ENCODE data around the gene ITPA.

Gene ITPA

GRCh38 chr20:3237958-3238615 is 28.8 kb downstream of the ITPA start:
- TF ChIP-seq, protein P1, sequence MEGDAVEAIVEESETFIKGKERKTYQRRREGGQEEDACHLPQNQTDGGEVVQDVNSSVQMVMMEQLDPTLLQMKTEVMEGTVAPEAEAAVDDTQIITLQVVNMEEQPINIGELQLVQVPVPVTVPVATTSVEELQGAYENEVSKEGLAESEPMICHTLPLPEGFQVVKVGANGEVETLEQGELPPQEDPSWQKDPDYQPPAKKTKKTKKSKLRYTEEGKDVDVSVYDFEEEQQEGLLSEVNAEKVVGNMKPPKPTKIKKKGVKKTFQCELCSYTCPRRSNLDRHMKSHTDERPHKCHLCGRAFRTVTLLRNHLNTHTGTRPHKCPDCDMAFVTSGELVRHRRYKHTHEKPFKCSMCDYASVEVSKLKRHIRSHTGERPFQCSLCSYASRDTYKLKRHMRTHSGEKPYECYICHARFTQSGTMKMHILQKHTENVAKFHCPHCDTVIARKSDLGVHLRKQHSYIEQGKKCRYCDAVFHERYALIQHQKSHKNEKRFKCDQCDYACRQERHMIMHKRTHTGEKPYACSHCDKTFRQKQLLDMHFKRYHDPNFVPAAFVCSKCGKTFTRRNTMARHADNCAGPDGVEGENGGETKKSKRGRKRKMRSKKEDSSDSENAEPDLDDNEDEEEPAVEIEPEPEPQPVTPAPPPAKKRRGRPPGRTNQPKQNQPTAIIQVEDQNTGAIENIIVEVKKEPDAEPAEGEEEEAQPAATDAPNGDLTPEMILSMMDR (IDR thresholded peaks at IDR 0.05; ENCODE audit: low read depth, low read length, missing control alignments), result no peak
- DNase-seq (ENCODE audit: extremely low read depth, low read depth), result no peak
- H3K4me3 ChIP-seq (replicated peaks; ENCODE audit: low read depth, low read length), result peak overlapping the region; percentile 57

- DNase-seq (ENCODE audit: extremely low read depth, low read depth), result no peak
- TF ChIP-seq, protein P1 (IDR thresholded peaks at IDR 0.05; ENCODE audit: low read depth, low read length, missing control alignments), result no peak
- H3K4me3 ChIP-seq (replicated peaks; ENCODE audit: low read depth, low read length), result peak overlapping the region; percentile 57
Measured at GRCh38 chr20:3238616-3239025, 29.3 kb downstream of the ITPA start.

DNA sequence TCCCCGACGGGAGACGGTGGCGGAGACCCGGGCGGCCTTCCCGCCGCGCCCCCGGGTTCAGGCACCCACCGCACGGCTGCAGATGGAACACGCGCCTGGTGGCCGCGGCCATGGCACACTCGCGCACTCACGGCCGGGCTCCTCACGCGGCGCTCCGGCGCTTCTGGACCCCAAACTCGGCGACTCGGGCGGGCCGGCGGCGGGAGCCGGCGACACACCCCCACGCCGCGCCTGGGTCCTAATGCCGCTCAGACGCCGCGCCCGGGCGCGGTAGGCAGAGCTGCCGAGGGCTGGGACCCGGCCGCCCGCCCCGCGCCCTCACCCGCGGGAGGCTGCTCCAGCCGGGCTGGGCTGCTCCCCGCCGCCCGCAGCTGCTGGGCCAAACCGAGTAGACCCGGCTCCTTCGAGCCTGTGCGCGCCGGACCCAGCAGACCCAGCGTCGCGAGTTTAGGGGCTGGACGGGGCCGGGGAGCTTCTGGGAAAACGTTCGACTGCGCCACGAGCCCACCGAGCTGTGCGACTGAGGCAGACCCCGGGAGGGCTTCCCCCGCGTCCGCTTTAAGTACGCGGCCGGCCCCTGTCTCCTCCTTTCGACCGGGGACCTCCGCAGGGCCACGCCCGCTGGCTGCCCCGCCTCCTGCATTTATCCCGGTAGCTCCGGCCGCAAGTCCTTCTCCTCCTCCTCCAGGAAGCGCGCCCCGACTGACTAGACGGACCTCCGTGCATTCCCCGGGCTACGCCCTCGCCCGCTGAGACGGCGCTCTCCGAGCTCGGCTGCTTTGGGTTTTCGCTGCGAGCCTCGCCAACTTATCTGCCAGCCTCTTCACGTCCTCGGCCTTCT is 29.9 kb downstream of the ITPA start, which contains the start of gene SLC4A11:
Gene SLC4A11 (minus strand): TSS at position 165 of the 841 bp plus-strand sequence. CDS start 53 bp downstream, at position 112.
- no peak for DNase-seq (ENCODE audit: extremely low read depth, low read depth)
- peak within 1 kb of the TSS; percentile 57 for H3K4me3 ChIP-seq (replicated peaks; ENCODE audit: low read depth, low read length)
- TF ChIP-seq, protein P1 (IDR thresholded peaks at IDR 0.05; ENCODE audit: low read depth, low read length, missing control alignments), result no peak

DNA sequence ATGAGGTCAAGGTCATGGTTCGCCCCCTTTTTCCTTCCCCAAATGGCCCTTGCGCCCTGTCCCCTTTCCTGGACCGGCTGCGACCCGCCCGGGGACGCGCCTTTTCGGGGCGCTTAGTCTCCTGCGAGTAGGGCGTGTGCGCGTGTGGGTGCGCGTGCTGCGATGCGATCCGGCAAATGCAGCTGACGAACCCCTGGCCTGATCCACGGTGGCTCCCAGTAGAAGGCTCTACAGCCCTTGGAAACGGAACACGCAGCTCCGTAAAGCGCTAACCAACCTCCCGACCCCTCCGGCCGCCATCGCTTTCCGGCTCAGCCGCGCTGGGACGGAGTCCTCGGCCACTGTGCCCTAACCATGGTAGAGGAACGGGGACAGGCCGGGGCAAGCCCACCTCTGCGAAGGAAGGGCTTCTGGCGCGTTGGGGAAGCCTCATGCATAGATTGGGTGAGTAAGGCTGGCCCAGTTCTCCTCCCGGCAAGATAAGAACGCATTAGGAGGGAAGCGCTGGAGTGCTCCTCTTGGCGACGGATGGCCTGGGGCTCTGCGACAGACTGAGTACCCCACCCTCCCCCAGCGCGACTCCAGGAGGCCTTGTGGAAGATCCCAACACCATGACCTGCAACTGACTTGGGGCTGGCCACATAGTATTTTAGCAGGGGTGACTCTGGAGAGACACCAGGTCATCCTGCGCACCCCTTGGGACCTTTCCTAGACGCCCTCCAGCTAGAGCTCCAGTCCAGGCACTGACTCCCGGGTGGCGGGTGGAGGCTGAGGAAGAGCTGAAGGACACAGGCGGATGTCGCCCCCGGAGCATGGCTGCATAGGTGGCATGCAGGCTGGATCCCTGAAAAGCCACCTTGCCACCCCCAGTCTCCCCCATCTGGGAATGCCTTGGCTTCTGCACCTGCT is 30.8 kb downstream of the ITPA start:
- peak overlapping the region; percentile 57 for H3K4me3 ChIP-seq (replicated peaks; ENCODE audit: low read depth, low read length)
- TF ChIP-seq, protein P1 (IDR thresholded peaks at IDR 0.05; ENCODE audit: low read depth, low read length, missing control alignments), result no peak
- no peak for DNase-seq (ENCODE audit: extremely low read depth, low read depth)

DNA sequence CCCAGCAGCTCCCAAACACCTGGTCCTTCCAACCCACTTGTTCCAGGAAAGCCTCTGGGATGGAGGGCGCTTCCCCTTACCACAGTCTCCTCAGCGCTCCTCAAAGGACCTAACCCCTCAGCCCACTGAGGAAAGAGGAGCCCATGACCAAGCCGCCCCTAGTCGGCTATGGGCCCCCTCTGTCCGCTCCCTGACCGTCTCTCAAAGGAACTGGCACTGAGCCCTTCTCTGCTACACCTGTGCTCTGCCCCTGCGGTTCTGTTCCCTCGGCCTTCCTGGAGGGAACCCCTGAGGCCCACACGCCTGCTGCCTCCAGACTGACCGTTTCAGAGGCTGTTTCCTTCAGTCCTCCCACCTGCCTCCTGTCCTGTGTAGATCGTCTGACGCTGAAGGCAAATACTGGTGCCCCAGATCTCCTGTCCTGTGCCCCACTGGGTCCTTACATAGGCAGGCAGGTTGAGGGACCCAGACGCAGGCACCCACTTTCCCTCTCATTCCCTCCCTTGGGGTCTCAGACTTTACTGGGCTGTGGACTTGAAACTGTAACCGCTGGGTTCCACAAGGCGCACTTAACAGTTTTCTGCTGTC is 31.6 kb downstream of the ITPA start:
- TF ChIP-seq, protein P1 (IDR thresholded peaks at IDR 0.05; ENCODE audit: low read depth, low read length, missing control alignments), result no peak
- peak overlapping the region; percentile 57 for H3K4me3 ChIP-seq (replicated peaks; ENCODE audit: low read depth, low read length)
- DNase-seq (ENCODE audit: extremely low read depth, low read depth), result no peak

GRCh38 chr20:3242172-3242692 is 32.9 kb downstream of the ITPA start:
- DNase-seq (ENCODE audit: extremely low read depth, low read depth), result no peak
- TF ChIP-seq, protein P1 (IDR thresholded peaks at IDR 0.05; ENCODE audit: low read depth, low read length, missing control alignments), result no peak
- H3K4me3 ChIP-seq (replicated peaks; ENCODE audit: low read depth, low read length), result no peak overlapping the region
